HepG2 (cell line): ENCODE data around the gene GPD1. TPM values are rescaled to one million over a fixed set of nuclear protein-coding genes. Genes with fewer than 3 reads are reported as not detected.
A peak's percentile ranks its signal among the peaks of the same experiment; 100 is the strongest.

ENCODE experiments used
- ATAC-seq: fragments of 200-7000 bp; cut with Tn5 transposase; 3 replicates; pipeline ENCODE4 v1.9.1; 2020; ENCODE audit warnings: mild to moderate bottlenecking, moderate library complexity
- BruUV-seq: library from RNA; stranded (reverse); fragments of 400-500 nt; replicated peaks from 2 replicates; lab custom pipeline; 2021; lab: Mats Ljungman, UMichigan
- CTCF ChIA-PET: fragments of 300-600 bp; formaldehyde crosslinking; extraction: SDS; loops from one replicate; lab custom pipeline; 2021; ENCODE audit warnings: low total read pairs, inconsistent platforms, low intra/inter-chr PET ratio; lab: Yijun Ruan, JAX
- POLR2A ChIA-PET: fragments of 350-600 bp; sonication (Branson Sonifier 250); formaldehyde crosslinking; loops from one replicate; lab custom pipeline; 2020; ENCODE audit warnings: antibody characterized with exemption, inconsistent platforms; lab: Yijun Ruan, JAX
- DNase-seq: peaks from one replicate; pipeline ENCODE4 v3.0.0-alpha.2; 2015; ENCODE audit warnings: low spot score
- FAIRE-seq: peaks from 3 replicates; lab custom pipeline; 2011; peaks lifted over from hg19 to GRCh38; lab: Jason Lieb, UNC
- H2AFZ ChIP-seq: one replicate; pipeline ENCODE4 v1.6.1; 2011; ENCODE audit warnings: low read length, inconsistent platforms
- H3K27ac ChIP-seq: fragments of 300-600 bp; 3 replicates; pipeline ENCODE4 v1.8.0; 2011; ENCODE audit warnings: mixed run types, mild to moderate bottlenecking, mixed read lengths, low read length, inconsistent platforms; ENCODE audit not compliant: insufficient read depth; ENCODE audit errors: extremely low read length
- H3K27me3 ChIP-seq, 2 experiments: fragments of 200-600 bp in 1 of 2; 2 replicates in 1 of 2; 3 replicates in 1 of 2; pipeline versions ENCODE4 v1.6.0 to v1.8.0; 2011; ENCODE audit warnings: low read length in 2 of 2, mild to moderate bottlenecking in 2 of 2, moderate library complexity in 2 of 2, inconsistent platforms in 1 of 2; ENCODE audit not compliant: insufficient read depth in 2 of 2, control insufficient read depth in 1 of 2
- H3K36me3 ChIP-seq, 2 experiments: fragments of 200-600 bp in 1 of 2; replicated peaks in 1 of 2; 2 replicates in 1 of 2; 3 replicates in 1 of 2; pipeline versions ENCODE4 v1.5.1 to v1.8.0; 2011; ENCODE audit warnings: low read length in 2 of 2, inconsistent platforms in 1 of 2; ENCODE audit not compliant: insufficient read depth in 2 of 2, control insufficient read depth in 1 of 2
- H3K4me1 ChIP-seq: 2 replicates; pipeline ENCODE4 v1.5.1; 2012; ENCODE audit warnings: low read length, inconsistent platforms; ENCODE audit not compliant: insufficient read depth
- H3K4me2 ChIP-seq: 2 replicates; pipeline ENCODE4 v1.6.0; 2011; ENCODE audit warnings: low read depth, low read length, inconsistent platforms
- H3K4me3 ChIP-seq, 3 experiments: fragments of 200-600 bp in 1 of 3; sonication (generic), shearing (Covaris generic) in 1 of 3; replicated peaks in 1 of 3; 2 replicates each; pipeline ENCODE4 v1.5.1; 2011 to 2016; ENCODE audit warnings: low read length in 3 of 3, inconsistent platforms in 2 of 3, low read depth in 2 of 3, mild to moderate bottlenecking in 2 of 3, control low read depth in 1 of 3, mixed read lengths in 1 of 3; ENCODE audit not compliant: insufficient read depth in 1 of 3
- H3K79me2 ChIP-seq: one replicate; pipeline ENCODE4 v1.6.1; 2011; ENCODE audit warnings: low read length, inconsistent platforms; ENCODE audit not compliant: insufficient read depth
- H3K9ac ChIP-seq: 2 replicates; pipeline ENCODE4 v1.6.0; 2011; ENCODE audit warnings: mild to moderate bottlenecking, low read depth, low read length, inconsistent platforms; ENCODE audit not compliant: insufficient read depth
- H3K9me3 ChIP-seq: 2 replicates; pipeline ENCODE4 v1.5.1; 2012; ENCODE audit warnings: mild to moderate bottlenecking, low read length
- H4K20me1 ChIP-seq: 2 replicates; pipeline ENCODE4 v1.6.0; 2011; ENCODE audit warnings: inconsistent platforms, mild to moderate bottlenecking, low read length, moderate library complexity; ENCODE audit not compliant: insufficient read depth
- CREB1 ChIP-seq, 2 experiments: fragments of 450-650 bp in 1 of 2; IDR thresholded peaks; 2 replicates each; pipeline ENCODE4 v1.6.1; 2016 to 2017; ENCODE audit warnings: control low read depth in 1 of 2, mild to moderate bottlenecking in 1 of 2, missing compliant biosample characterization in 1 of 2, missing genetic modification characterization in 1 of 2
- HMG20A ChIP-seq: IDR thresholded peaks from 2 replicates; pipeline ENCODE4 v1.6.1; 2016; ENCODE audit warnings: borderline replicate concordance
- IRX3 ChIP-seq: sonication (generic); formaldehyde crosslinking; IDR thresholded peaks from 2 replicates; pipeline ENCODE4 v1.8.1; 2023; ENCODE audit warnings: mild to moderate bottlenecking, low read depth, missing genetic modification reagents, borderline replicate concordance
- MAFF ChIP-seq: IDR thresholded peaks from 2 replicates; pipeline ENCODE4 v1.6.1; 2011; ENCODE audit warnings: low read depth, low read length, improper control_type of control experiment
- MAFK ChIP-seq, 2 experiments: IDR thresholded peaks in 1 of 2; conservative IDR thresholded peaks in 1 of 2; 2 replicates each; pipeline ENCODE4 v1.6.1; 2011; ENCODE audit warnings: improper control_type of control experiment in 2 of 2, low read length in 2 of 2
- SMAD1 ChIP-seq: sonication (generic); formaldehyde crosslinking; IDR thresholded peaks from 2 replicates; pipeline ENCODE4 v1.4.0; 2020; ENCODE audit warnings: missing genetic modification reagents, low read depth, mild to moderate bottlenecking, borderline replicate concordance
- ZNF615 ChIP-seq: sonication (generic); formaldehyde crosslinking; IDR thresholded peaks from 2 replicates; pipeline ENCODE4 v1.5.0; 2020; ENCODE audit warnings: mild to moderate bottlenecking, missing genetic modification reagents, borderline replicate concordance
- WGBS: methylation state at CpG from one replicate; pipeline ENCODE4 v1.1.6; 2017; ENCODE audit warnings: low lambda C conversion rate; 5-methylcytosine and 5-hydroxymethylcytosine counted together
- in situ Hi-C: cut with HindIII; loops from 2 replicates; pipeline ENCODE4 v1.10.0; 2017; ENCODE audit warnings: low pct_unique_long_range_greater_than_20kb; ENCODE audit not compliant: extremely low pct_ligation_motif_present
- intact Hi-C: fragments of 100-400 bp; cut with micrococcal nuclease; formaldehyde crosslinking; loops from one replicate; pipeline ENCODE4 v1.10.0; 2022; ENCODE audit not compliant: unreplicated experiment
- polyA plus RNA-seq, 8 experiments: library from polyadenylated mRNA; depleted of rRNA in 3 of 8; stranded (reverse) in 7 of 8; unstranded in 1 of 8; fragments of >200 nt; fragmentation: Illumina TruSeq in 4 of 8; extraction: Trizol in 4 of 8; gene quantifications; 2 replicates each; pipeline versions ENCODE4 v1.2.1 to v1.2.3, GENCODE V29; 2011 to 2016; ENCODE audit warnings: low read depth in 4 of 8, missing spikeins in 1 of 8, mixed read lengths in 1 of 8; ENCODE audit not compliant: insufficient read depth in 1 of 8
- total RNA-seq, 5 experiments: library from RNA; depleted of rRNA; stranded (reverse); fragments of >200 nt; fragmentation: Illumina TruSeq; extraction: Trizol; gene quantifications; 2 replicates each; pipeline ENCODE4 v1.2.3, GENCODE V29; 2016; ENCODE audit warnings: low read depth in 1 of 5
- TF ChIP-seq, protein P1 (sequence below): sonication (generic); formaldehyde crosslinking; IDR thresholded peaks from 2 replicates; pipeline ENCODE4 v1.4.0; 2020; ENCODE audit warnings: missing genetic modification reagents
- TF ChIP-seq, protein P2 (sequence below): sonication (generic); formaldehyde crosslinking; conservative IDR thresholded peaks from 2 replicates; pipeline ENCODE4 v1.8.0; 2022; ENCODE audit warnings: low read depth, missing genetic modification reagents

Gene GPD1
- total and polyA plus RNA-seq, 2 of the 13 experiments (the other 11 are each of a cell fraction or from before 2014, with no cell fraction given), result 3.7 to 30.6 TPM

DNA sequence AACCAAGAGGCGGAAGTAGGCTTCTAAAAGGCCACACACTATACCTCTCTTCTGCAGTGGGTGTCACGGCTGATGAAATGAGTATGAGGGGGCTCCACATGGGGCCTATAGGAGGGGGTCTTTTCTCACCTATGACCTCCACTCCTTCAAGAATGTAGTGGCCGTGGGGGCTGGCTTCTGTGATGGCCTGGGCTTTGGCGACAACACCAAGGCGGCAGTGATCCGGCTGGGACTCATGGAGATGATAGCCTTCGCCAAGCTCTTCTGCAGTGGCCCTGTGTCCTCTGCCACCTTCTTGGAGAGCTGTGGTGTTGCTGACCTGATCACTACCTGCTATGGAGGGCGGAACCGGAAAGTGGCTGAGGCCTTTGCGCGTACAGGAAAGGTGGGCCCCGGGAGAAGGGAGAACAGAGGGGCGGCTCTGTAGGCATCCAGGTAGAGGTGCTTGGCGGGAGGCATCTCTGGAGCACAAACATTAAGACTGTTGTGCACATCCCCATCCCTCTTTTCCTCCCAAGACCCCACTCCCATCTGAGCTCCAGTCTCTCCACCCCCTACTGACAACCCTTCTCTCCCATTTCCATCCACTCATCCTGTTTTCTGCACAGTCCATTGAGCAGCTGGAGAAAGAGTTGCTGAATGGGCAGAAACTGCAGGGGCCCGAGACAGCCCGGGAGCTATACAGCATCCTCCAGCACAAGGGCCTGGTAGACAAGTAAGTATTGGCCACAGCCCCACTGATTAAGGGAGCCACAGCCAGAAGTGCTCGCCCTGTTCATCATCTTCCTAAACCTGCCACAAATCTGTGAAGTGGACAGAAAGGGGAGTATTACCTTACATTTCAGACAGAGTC is 3.8 kb downstream of the GPD1 start:
- FAIRE-seq (no peak), DNase-seq (no peak), ATAC-seq (no peak)
- Histone ChIP-seq H3K4me3 (no peak overlapping the region), H3K9ac (no peak overlapping the region), H3K79me2 (peaks cover 4% of the 10 kb centered on the region), H2AFZ (no peak overlapping the region), H3K9me3 (no peaks in the 10 kb centered on the region), H3K4me2 (no peak overlapping the region), H3K36me3 (no peaks in the 10 kb centered on the region), H3K4me1 (peaks cover 80% of the 10 kb centered on the region), H3K27me3 (no peaks in the 10 kb centered on the region; a peak in 1 of 5 replicates), H3K27ac (no peak overlapping the region), H4K20me1 (no peaks in the 10 kb centered on the region)
- in situ Hi-C loops (no loop called here), intact Hi-C loops (no loop called here)
- TF ChIP-seq ZNF615 (CRISPR knock-in tag) (no peak), MAFK (conservative IDR thresholded peaks at IDR 0.05 in 1 of 2, IDR thresholded peaks at IDR 0.05 in 1 of 2; ENCODE audit: low read length in 2 of 2) (peak; percentile 36; a peak in 1 of 4 replicates), MAFF (0 out of 2 replicates have a peak, but pooled peaks have one; percentile 27), IRX3 (CRISPR knock-in tag) (0 out of 2 replicates have a peak, but pooled peaks have one; percentile 26)
- POLR2A ChIA-PET, result interaction anchor here (1.2 to 7.6 kb wide), 3 partner anchors 9 to 59 kb away, joined by 3 to 265 read pairs (median 60); partner anchors contain the start of genes CERS5 and SMARCD1
- BruUV-seq, result no TSS peak
- WGBS, result over 99% methylated on average over 17 of the region's 17 CpGs
- CTCF ChIA-PET, result no interaction called here

DNA sequence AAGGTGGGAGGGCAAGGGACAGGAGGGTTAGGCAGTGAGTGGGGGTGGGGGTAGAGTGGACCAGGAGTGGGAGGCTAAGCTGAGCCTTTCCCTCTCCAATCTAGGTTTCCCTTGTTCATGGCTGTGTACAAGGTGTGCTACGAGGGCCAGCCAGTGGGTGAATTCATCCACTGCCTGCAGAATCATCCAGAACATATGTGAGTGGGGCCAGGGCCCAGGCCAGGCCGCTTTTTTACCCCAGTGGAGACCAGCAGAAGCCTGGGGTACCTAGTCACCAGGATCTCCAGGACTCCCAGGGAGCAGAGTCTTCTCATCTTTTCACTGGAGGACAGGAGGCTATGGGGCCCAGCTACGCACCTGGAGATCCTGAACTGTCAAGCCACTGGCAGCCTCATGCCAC is 5.5 kb downstream of the GPD1 start:
- TF ChIP-seq SMAD1 (CRISPR knock-in tag) (0 out of 2 replicates have a peak, but pooled peaks have one; percentile 45), HMG20A (CRISPR knock-in tag) (no peak), CREB1 (IDR thresholded peaks at IDR 0.05) (no peak), CREB1 (CRISPR knock-in tag; IDR thresholded peaks at IDR 0.05) (no peak)
- TF ChIP-seq, protein P1, sequence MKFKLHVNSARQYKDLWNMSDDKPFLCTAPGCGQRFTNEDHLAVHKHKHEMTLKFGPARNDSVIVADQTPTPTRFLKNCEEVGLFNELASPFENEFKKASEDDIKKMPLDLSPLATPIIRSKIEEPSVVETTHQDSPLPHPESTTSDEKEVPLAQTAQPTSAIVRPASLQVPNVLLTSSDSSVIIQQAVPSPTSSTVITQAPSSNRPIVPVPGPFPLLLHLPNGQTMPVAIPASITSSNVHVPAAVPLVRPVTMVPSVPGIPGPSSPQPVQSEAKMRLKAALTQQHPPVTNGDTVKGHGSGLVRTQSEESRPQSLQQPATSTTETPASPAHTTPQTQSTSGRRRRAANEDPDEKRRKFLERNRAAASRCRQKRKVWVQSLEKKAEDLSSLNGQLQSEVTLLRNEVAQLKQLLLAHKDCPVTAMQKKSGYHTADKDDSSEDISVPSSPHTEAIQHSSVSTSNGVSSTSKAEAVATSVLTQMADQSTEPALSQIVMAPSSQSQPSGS (CRISPR knock-in tag), result no peak
- TF ChIP-seq, protein P2, sequence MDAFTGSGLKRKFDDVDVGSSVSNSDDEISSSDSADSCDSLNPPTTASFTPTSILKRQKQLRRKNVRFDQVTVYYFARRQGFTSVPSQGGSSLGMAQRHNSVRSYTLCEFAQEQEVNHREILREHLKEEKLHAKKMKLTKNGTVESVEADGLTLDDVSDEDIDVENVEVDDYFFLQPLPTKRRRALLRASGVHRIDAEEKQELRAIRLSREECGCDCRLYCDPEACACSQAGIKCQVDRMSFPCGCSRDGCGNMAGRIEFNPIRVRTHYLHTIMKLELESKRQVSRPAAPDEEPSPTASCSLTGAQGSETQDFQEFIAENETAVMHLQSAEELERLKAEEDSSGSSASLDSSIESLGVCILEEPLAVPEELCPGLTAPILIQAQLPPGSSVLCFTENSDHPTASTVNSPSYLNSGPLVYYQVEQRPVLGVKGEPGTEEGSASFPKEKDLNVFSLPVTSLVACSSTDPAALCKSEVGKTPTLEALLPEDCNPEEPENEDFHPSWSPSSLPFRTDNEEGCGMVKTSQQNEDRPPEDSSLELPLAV, result no peak
- TF ChIP-seq, all 625 proteins: peak for 1
- Histone ChIP-seq H3K27me3 (no peaks in the 10 kb centered on the region; a peak in 1 of 5 replicates), H3K9ac (peak overlapping the region; percentile 69), H4K20me1 (no peaks in the 10 kb centered on the region), H3K4me3 (peak overlapping the region in 2 of 3 experiments; percentile 51 to 72; a peak in 4 of 6 replicates), H3K4me1 (peaks cover 73% of the 10 kb centered on the region), H3K79me2 (peaks cover 13% of the 10 kb centered on the region), H3K9me3 (no peaks in the 10 kb centered on the region), H3K4me2 (peak overlapping the region; percentile 95), H2AFZ (no peak overlapping the region), H3K36me3 (no peaks in the 10 kb centered on the region), H3K27ac (peak overlapping the region; percentile 95)
- DNase-seq, result no peak
- ChIA-PET POLR2A (interaction anchor here (1.5 to 7.6 kb wide), 4 partner anchors 7 to 266 kb away, joined by 4 to 265 read pairs (median 76); partner anchors contain the start of genes BCDIN3D, CERS5, GPD1 and SMARCD1), CTCF (no interaction called here)
- in situ Hi-C loops, result no loop called here
- BruUV-seq, result no TSS peak
- FAIRE-seq, result no peak
- intact Hi-C loops, result no loop called here
- ATAC-seq, result no peak
- WGBS, result 68% methylated on average over 3 of the region's 3 CpGs
